ENCODE data around the gene POLR3E.

- TF ChIP-seq, protein P1, sequence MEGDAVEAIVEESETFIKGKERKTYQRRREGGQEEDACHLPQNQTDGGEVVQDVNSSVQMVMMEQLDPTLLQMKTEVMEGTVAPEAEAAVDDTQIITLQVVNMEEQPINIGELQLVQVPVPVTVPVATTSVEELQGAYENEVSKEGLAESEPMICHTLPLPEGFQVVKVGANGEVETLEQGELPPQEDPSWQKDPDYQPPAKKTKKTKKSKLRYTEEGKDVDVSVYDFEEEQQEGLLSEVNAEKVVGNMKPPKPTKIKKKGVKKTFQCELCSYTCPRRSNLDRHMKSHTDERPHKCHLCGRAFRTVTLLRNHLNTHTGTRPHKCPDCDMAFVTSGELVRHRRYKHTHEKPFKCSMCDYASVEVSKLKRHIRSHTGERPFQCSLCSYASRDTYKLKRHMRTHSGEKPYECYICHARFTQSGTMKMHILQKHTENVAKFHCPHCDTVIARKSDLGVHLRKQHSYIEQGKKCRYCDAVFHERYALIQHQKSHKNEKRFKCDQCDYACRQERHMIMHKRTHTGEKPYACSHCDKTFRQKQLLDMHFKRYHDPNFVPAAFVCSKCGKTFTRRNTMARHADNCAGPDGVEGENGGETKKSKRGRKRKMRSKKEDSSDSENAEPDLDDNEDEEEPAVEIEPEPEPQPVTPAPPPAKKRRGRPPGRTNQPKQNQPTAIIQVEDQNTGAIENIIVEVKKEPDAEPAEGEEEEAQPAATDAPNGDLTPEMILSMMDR (IDR thresholded peaks at IDR 0.05): no peak
- no peak for TF ChIP-seq POLR2A (IDR thresholded peaks at IDR 0.05)
These were observed 18.8 kb downstream of the POLR3E start for GRCh38 chr16:22315979-22316378.
